AG09319 (cell line): ENCODE data around the gene HSDL2.
"Not testable (repeated sequence)": the region's sequence is repeated elsewhere in the genome, so short reads cannot be mapped to it uniquely, and the experiment has no call there.

Experiments
- DNase-seq: peaks from one replicate; pipeline ENCODE4 v3.0.0-alpha.2; 2010; ENCODE audit warnings: low read depth; ENCODE audit errors: extremely low read depth
- TF ChIP-seq, protein P1 (sequence below): IDR thresholded peaks from 2 replicates; pipeline ENCODE4 v1.5.1; 2011; ENCODE audit warnings: low read depth, mild to moderate bottlenecking, inconsistent platforms, low read length, moderate library complexity

The HSDL2 gene

DNA sequence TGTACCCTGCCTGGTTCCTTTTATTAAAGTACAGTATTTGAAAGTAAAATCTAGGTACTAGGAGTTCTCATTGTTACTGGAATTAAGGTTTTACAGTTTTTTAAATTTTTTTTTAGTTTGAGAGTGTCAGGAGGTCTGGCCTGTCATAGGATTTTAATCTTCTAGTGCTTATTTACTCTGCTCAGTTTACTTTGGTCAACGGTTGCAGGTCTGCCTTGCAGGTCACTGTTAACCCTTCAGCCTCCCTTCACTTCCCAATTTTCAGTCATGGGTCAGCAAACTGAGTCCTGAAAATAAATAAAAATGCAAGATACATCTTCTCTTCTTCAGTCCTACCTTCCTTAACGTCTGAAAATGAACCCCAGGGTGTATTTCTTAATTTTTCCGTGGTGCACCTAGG, 27.7 kb upstream of the HSDL2 start:
- TF ChIP-seq, protein P1, sequence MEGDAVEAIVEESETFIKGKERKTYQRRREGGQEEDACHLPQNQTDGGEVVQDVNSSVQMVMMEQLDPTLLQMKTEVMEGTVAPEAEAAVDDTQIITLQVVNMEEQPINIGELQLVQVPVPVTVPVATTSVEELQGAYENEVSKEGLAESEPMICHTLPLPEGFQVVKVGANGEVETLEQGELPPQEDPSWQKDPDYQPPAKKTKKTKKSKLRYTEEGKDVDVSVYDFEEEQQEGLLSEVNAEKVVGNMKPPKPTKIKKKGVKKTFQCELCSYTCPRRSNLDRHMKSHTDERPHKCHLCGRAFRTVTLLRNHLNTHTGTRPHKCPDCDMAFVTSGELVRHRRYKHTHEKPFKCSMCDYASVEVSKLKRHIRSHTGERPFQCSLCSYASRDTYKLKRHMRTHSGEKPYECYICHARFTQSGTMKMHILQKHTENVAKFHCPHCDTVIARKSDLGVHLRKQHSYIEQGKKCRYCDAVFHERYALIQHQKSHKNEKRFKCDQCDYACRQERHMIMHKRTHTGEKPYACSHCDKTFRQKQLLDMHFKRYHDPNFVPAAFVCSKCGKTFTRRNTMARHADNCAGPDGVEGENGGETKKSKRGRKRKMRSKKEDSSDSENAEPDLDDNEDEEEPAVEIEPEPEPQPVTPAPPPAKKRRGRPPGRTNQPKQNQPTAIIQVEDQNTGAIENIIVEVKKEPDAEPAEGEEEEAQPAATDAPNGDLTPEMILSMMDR = no peak
- DNase-seq = no peak

DNA sequence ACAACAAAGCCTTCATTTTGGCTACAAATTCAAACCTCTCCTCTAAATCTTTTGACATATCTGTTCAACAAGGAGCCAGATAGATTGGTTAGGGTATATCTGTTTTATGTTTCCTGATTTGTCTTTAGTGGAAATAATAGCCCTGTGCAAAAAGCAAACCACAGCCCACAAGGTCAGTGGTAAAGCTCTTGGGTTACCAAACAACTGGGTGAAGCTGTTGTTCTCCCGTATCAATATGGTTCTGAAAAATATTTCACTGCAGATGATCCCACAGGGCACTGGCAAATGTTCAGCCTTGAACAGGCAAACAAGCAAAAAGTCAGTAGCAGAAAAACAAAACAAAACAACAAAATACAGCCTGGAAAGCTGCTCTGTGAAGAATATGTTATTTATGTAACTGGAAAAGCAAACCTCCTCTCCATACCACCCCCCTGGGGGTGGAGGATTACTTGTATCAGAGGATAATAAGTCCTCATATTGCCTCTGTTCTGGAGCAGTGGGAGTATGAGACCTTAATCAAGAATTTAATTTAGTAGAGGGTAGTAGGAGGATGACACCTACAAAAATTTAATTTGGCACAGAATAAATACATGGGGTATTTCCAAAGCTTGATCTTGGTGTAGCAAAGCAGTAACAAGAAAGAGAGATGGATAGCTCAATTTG, 25.7 kb upstream of the HSDL2 start:
- DNase-seq = no peak
- TF ChIP-seq, protein P1 = no peak

DNA sequence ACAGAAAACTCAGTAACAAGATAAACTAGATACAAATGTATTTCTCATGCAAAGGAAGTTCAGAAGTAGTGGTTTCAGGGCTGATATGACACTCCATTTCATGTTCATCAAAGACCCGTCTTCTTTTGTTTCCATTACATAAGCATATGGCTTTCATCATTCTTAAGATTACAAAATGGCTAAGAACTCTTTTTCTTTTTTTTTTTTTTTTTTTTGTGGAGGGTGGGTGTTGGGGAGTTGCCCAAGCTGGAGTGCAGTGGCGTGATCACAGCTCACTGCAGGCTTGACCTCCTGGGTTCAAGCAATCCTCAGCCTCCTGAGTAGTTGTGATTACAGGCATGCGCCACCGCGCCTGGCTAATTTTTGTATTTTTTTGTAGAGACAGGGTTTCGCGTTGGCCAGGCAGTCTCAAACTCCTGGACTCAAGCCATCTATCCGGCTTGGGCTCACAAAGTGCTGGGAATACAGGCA, 24.4 kb upstream of the HSDL2 start:
- TF ChIP-seq, protein P1 = no peak
- DNase-seq = no peak

DNA sequence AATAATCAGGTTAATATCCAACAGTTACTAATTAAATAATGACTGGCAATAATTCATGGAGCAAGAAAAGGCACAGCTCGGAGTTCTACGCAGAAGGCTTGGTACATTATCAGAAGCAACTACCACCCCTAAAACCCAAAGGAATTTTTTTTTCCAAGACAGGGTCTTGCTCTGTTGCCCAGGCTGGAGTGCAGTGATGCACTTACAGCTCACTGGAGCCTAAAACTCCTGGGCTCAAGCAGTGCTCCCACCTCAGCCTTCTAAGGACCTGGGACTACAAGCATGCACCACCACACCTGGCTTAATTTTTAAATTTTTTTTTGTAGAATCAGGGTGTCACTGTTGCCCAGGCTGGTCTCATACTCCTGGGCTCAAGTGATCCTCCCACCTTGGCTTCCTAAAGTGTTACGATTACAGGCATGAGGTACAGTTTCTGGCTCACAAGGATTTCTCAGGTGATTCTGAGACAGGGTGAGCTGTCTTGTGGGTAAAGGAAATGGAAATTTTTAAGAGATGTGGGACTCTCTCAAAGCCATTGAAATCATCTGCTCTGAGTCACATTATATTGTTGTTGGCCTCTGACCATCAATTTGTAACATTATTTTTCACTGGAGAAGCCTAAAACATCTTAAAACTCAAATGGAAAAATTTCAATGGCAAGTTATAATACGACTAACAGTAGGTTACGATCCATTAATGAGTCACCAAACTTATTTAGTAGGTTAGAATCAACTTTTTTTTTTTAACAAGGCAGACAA, 19.7 kb upstream of the HSDL2 start:
- TF ChIP-seq, protein P1 = no peak
- no peak for DNase-seq

DNA sequence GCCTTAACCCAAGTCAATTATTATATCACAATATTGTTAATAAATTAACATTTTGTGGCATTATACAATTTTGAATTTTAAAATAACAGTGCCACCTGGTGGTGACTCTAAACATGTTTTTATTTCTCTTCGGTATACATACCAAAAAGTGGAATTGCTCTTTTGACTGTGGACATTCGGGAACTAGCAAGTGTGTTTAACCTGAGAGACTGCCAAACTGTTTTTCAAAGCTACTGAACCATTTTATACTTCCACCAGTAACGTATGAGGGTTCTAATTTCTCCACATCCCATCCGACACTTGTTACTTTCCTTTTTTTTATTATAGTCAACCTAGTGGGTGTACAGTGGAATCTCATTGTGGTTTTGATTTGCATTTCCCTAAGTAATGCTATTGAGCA, 18.3 kb upstream of the HSDL2 start:
- TF ChIP-seq, protein P1 = peak; percentile 11
- no peak for DNase-seq

DNA sequence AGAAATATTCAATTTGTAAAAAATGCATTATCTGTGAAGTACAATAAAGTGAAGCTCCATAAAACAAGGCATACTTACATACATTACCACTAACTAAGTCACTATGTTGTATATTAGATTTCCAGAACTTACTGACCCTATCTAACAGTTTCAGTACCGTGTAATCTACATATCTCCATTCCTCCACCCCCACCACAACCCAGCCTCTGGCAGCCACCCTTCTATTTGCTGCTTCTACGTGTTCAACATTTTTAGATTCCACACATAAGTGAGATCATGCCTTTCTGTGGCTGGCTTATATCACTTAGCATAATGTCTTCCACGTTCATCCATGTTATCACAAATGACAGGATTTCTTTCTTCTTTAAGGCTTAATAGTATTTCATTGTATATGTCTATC, 15.1 kb upstream of the HSDL2 start:
- DNase-seq = no peak
- TF ChIP-seq, protein P1 = no peak

DNA sequence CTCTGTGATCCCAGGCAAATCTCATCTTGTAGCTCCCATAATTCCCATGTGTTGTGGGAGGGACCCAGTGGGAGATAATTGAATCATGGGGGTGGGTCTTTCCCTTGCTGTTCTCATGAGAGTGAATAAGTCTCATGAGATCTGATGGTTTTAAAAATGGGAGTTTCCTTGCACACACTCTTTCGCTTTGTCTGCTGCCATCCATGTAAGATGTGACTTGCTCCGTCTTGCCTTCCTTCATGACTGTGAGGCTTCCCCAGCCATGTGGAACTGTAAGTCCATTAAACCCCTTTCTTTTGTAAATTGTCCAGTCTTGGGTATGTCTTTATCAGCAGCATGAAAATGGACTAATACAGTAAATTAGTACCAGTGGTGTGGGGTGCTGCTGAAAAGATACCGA, 14.7 kb upstream of the HSDL2 start:
- DNase-seq = not testable (repeated sequence)
